GM18858 (cell line): ENCODE results near the gene OSBPL7.

ENCODE experiments used
- ATAC-seq: cut with Tn5 transposase; IDR thresholded peaks from one replicate; pipeline ENCODE4 v1.9.1; 2021; ENCODE audit not compliant: unreplicated experiment

The OSBPL7 gene

DNA sequence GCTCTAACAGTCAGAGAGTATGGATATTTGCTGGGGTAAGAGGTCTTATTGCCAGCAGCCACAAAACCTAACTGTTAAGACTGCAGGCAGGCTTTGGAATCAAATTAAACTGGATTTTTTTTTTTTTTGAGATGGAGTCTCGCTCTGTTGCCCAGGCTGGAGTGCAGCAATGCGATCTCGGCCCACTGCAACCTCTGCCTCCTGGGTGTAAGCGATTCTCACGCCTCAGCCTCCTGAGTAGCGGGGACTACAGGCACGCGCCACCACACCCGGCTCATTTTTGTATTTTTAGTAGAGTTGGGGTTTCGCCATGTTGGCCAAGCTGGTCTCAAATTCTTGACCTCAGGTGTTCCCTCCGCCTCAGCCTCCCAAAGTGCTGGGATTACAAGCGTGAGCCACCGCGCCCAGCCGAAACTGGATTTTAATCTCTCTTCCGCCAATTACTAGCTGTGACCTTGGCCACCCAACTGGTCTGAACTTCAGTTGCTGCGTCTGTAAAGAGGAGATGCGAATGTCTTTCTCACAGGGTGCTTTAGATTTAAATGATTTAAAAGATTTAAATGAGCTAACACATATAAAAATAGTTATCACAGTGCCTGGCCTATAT is 8.9 kb upstream of the OSBPL7 start:
- no peak for ATAC-seq

DNA sequence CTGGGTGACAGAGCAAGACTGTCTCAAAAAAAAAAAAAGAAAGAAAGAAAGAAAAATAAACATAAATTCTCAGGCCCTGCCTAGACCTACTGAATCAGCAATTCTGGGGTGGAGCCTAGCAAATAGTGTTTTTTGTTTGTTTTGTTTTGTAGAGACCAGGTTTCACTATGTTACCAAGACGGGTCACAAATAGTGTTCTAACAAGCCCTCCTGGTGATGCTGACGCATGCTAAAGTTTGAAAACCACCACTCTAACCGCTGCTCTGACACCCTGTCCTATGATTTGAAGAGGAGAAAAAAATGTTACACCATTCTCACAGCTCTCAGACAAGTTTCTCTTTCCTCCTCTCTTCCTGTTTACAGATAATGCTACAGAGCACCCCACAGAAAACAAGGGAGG is 8.3 kb upstream of the OSBPL7 start:
- ATAC-seq, result no peak

GRCh38 chr17:47823519-47823918 is 1.9 kb upstream of the OSBPL7 start:
- no peak for ATAC-seq

GRCh38 chr17:47822785-47823184 is 1.2 kb upstream of the OSBPL7 start:
- ATAC-seq, result no peak

DNA sequence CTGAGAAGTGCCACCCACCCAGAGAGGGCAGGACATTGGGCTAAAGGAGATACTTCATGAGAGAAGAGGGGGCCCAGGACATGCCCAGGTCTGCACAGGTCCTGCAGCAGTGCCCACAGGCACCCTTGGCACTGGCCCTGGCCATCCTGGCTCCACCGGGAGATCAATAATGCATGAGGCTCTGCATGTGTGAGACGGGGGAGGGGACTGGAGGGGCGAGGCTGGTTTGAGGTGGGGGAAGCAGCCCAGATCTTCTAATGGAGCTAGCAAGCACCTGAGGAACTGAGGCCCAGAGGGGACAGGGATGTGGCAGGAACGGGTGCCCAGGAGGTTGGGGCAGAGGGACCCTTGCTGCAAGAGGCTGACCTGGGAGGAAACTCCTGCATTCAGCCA is 567 bp downstream of the OSBPL7 start:
- no peak for ATAC-seq

DNA sequence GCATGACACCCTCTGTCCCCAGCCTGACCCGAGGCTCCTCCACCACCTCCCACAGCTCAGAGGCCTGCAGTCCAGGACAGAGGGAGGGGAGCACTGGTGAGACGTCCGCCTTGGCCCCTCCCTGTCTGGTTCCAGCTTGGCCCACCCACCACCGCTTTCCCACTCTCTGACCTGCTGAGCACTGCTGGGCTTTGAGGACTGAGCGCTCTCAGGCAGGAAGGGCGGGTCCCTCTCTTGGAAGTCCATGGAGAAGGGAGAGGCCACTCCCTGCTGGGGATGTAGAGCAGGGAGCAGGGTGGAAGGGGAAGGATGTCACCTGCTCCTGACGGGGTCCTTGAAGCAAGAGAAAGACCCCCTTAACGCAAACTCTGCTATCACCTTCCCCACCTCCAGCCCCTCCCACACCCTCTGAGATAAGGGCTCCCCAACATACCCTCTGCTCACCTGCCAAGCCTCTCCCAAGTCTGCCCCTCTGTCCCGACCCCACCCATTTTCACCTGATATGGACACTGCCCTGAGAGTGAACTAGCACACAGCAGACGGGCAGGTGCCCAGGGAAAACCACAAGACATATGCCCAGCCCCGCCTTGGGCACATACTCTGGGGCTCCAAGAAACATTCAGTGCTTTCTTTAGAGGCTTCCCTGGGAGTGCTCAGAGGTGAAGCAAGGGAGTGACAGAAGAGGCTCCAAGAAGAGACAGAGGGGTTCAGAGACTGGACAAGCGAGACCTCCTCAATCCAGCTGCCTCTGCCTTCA is 1.4 kb downstream of the OSBPL7 start:
- no peak for ATAC-seq

GRCh38 chr17:47819475-47819874 is 2.1 kb downstream of the OSBPL7 start:
- ATAC-seq, result no peak

- ATAC-seq, result no peak
Measured at GRCh38 chr17:47818002-47818695, 3.4 kb downstream of the OSBPL7 start.

DNA sequence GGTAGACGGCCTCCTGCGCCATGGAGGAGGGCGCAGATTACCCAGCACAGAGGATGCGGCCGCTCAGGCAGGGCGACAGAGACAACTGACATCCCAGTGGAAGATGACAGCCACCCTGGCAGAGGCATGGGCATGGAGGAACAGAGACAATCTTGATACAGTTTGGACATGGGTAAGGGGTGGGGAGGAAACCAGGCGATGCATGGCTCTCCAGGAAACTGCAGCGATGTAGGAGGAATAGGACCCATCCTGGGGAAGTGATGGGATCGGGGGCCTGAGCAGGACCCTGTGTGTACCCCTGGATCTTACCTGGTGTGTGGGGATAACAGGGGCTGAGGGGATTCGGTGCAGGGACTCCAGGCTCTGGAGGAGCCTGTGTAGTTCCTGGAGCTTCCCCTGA is 4.6 kb downstream of the OSBPL7 start:
- ATAC-seq, result no peak

DNA sequence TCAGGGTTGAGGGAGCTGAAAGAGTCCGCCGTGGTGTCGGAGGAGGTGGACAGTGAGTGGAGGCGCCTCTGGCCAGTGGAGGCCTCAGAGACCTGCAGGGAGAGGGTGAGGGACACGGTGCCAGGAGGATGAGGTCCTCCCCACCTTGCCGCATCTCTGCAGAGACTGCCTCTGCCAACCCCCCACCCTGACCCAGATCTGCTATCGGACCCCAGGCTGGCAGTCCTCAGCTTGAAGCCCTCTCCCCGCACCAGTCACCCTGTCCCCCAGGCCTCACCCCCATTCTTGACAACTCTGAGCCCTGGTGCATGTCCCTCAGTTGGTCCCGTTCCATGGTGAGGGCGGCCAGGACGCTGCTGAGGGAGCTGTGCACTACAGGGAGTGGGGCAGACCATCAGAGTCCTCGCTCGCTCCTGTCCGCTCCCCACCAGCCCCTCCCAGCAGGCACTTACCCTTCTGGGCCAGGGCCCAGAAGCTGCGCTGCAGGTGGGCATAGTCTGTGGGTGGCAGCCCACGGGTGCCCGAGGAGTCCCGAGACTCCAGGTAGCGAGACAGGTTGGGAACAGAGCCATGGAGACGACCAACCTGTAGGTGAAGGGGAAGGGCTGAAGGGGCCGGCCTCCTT is 5.4 kb downstream of the OSBPL7 start:
- ATAC-seq, result no peak

- ATAC-seq, result no peak
Measured at GRCh38 chr17:47815106-47815918, 6.3 kb downstream of the OSBPL7 start.

DNA sequence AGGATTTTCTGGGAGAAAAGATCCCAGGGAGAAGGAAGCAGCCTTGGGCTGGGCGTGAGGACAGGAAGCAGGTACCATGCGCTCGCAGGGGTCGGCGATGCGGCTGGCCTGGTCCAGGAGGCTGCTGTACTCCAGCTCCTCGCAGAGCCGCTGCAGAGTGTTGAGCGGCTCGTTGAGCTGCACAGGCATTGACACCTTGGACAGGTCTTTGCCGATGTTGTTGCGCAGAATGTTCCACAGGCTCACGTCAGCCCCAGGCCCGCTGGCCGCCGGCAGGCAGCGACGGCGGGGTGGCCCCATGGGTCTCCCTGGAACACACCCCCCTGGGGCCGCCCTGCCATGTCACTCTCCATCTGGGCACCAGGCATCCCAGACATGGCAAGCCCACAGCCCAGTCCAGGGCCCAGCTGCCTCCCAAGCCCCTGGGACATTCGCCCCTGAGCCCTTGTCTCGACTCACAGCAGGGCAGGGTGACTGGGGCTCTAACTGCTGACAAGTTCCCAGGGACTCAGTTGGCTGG is 8.0 kb downstream of the OSBPL7 start:
- ATAC-seq, result no peak

- no peak for ATAC-seq
Measured at GRCh38 chr17:47813077-47813476, 8.5 kb downstream of the OSBPL7 start.

DNA sequence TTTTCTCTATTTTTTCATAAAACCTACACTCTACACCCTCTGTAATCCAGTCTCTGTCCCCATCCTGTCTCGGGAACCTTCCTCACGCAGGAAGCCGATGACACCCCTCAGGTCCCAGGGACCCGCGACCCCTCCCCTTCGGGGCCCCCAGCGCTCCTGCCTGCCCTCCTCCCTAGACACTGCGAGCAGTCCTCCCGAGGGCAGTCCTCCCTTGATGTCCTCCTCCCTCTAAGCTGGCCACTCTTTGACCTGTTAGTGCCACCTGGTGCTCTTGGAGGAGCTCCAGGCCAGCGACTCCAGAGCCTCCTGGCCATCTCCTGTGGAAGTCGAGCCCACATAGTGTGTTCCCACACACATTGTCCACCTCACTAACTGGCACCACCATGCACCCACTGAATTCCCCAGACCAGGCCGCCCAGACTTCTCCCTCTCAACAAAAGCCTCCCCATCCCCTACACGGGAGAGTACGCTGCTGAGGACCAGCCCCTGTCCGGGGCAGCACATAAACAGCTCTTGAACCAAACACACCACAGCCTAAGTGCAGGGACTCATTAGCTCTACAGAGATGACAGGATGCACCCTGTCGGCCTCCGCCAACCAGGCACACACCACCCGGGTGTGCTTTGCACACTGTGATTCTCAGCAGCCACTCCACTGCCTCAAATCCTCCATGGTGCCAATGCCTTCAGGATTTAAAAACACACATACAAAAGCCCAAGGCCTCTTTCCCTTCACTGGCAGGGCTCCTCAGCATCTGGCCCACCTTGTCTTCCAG is 9.3 kb downstream of the OSBPL7 start:
- no peak for ATAC-seq

DNA sequence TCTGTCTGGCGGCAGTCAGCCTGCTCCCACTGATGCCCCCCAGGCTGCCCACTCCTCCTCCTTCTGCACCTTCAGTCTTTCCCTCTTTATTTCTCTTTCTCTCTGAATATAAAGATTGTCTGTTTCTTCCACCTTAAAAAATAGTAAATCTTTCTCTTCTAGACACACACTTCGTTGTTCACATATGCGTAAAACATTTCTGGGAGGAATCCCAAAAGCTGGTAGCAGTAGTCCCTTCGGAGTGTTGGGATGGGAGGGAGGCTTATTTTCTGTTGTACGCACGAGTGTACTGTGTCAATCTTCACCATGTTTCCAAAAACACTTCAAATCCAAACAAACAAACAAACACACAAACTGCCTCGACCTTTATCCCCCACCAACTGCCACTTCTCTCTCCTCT is 9.9 kb downstream of the OSBPL7 start:
- no peak for ATAC-seq

DNA sequence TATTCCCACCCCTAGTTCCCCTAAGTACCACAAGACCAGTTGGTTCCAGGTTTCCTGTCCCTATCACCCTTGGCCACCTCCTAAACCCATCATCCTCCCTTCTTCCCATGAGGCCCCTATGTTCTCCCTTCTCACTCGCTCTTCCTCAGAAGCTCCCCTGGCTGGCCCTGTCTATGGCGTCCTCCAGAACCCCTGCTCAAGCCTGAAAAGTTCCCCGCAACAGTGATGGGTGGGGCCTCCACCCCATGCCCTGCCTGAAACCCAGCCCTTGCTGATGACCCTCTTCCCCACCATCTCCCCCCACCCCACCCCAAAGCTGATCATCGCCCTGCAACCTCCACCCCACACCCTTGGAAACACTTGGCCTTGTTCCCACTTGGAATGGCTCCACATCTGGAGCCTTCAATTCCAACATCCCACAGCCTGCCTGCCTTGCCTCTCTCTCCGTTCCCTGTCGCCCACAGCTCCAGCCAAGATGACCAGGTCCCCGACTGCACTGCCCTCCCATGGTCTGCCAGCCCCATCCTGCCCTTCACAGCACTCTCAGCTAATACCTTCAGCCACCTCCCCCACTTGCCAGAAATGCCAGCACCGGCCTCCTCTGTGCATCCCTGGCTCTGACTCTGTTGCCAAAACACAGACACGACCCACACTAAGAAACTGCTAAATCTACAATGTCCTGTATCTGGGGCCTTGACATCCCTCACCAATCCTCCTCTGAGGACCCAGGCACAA is 10.5 kb downstream of the OSBPL7 start:
- no peak for ATAC-seq

GRCh38 chr17:47810200-47810821 is 11.3 kb downstream of the OSBPL7 start:
- no peak for ATAC-seq

- no peak for ATAC-seq
Measured at GRCh38 chr17:47808830-47809480, 12.6 kb downstream of the OSBPL7 start.
